GM13977 (cell line): ENCODE measurements around the gene NIBAN1.

Source experiments
- DNase-seq: peaks from one replicate; pipeline ENCODE4 v3.0.0; 2012; ENCODE audit warnings: low spot score
- CTCF ChIP-seq: IDR thresholded peaks from 2 replicates; pipeline ENCODE4 v1.5.1; 2012; ENCODE audit warnings: mild to moderate bottlenecking, control low read depth; ENCODE audit not compliant: insufficient read depth; ENCODE audit errors: extremely low read depth, missing control alignments
- in situ Hi-C: fragments of 300-500 bp; cut with MboI; formaldehyde crosslinking; loops from one replicate; pipeline ENCODE4 v1.12.0; 2022; ENCODE audit warnings: low sequenced_read_pairs, low pct_unique_long_range_greater_than_20kb, mixed read lengths, inconsistent platforms; ENCODE audit not compliant: unreplicated experiment

The NIBAN1 gene

GRCh38 chr1:184974056-184974836, at the start of gene NIBAN1:
NIBAN1 (minus strand) TSS chr1:184974508; CDS start chr1:184974356, 152 bp downstream.
- in situ Hi-C loops, result no loop called here
- peak; percentile 60 for DNase-seq

GRCh38 chr1:185017966-185018365, 43.7 kb upstream of the NIBAN1 start:
- DNase-seq, result no peak
- in situ Hi-C loops, result no loop called here

More at GRCh38 chr1:184974056-184974836, at the start of gene NIBAN1:
- no peak for TF ChIP-seq CTCF

GRCh38 chr1:185017338-185017737, 43.0 kb upstream of the NIBAN1 start:
- TF ChIP-seq CTCF, result no peak
- no peak for DNase-seq
- in situ Hi-C loops, result no loop called here

More at GRCh38 chr1:185017966-185018365, 43.7 kb upstream of the NIBAN1 start:
- no peak for TF ChIP-seq CTCF

GRCh38 chr1:185016880-185017279, 42.6 kb upstream of the NIBAN1 start:
- no peak for DNase-seq
- in situ Hi-C loops, result no loop called here
- no peak for TF ChIP-seq CTCF

GRCh38 chr1:185015631-185016030, 41.3 kb upstream of the NIBAN1 start:
- no peak for DNase-seq
- no peak for TF ChIP-seq CTCF
- in situ Hi-C loops, result no loop called here

- no peak for TF ChIP-seq CTCF
- DNase-seq, result no peak
- in situ Hi-C loops, result no loop called here
Observed at GRCh38 chr1:185014941-185015340, 40.6 kb upstream of the NIBAN1 start.
